Calu3 (cell line): ENCODE measurements around the gene ATP6V1D. TPM values are rescaled to one million over a fixed set of nuclear protein-coding genes. Genes with fewer than 3 reads are reported as not detected.

ENCODE experiments used
- BruUV-seq: library from RNA; stranded (reverse); fragments of 400-500 nt; replicated peaks from 2 replicates; lab custom pipeline; 2021; lab: Mats Ljungman, UMichigan
- CTCF ChIA-PET: fragments of 300-600 bp; sonication (Branson Sonifier 250); formaldehyde crosslinking; loops from one replicate; lab custom pipeline; 2022; ENCODE audit warnings: antibody characterized with exemption; lab: Charles Lee
- DNase-seq: peaks from one replicate; pipeline ENCODE4 v3.0.0; 2022
- H3K27ac Mint-ChIP-seq: one replicate; pipeline ENCODE4 v1.8.0; 2022; ENCODE audit warnings: mixed read lengths; ENCODE audit not compliant: unreplicated experiment
- H3K27me3 Mint-ChIP-seq: one replicate; pipeline ENCODE4 v1.8.0; 2022; ENCODE audit warnings: mixed read lengths; ENCODE audit not compliant: unreplicated experiment
- H3K36me3 Mint-ChIP-seq: one replicate; pipeline ENCODE4 v1.8.0; 2022; ENCODE audit warnings: mild to moderate bottlenecking, moderate library complexity, mixed read lengths; ENCODE audit not compliant: insufficient read depth, unreplicated experiment
- H3K4me1 Mint-ChIP-seq: one replicate; pipeline ENCODE4 v1.8.0; 2022; ENCODE audit warnings: mild to moderate bottlenecking, low read depth, mixed read lengths; ENCODE audit not compliant: unreplicated experiment
- H3K4me3 Mint-ChIP-seq: one replicate; pipeline ENCODE4 v1.8.0; 2022; ENCODE audit warnings: mild to moderate bottlenecking, low read depth, moderate library complexity, mixed read lengths; ENCODE audit not compliant: unreplicated experiment
- H3K9me3 Mint-ChIP-seq: one replicate; pipeline ENCODE4 v1.8.0; 2022; ENCODE audit warnings: low read depth, mixed read lengths; ENCODE audit not compliant: unreplicated experiment
- intact Hi-C: fragments of 100-400 bp; cut with micrococcal nuclease; formaldehyde crosslinking; loops from one replicate; pipeline ENCODE4 v1.10.0; 2022; ENCODE audit not compliant: unreplicated experiment
- total RNA-seq: library from RNA; stranded (reverse); gene quantifications from 2 replicates; pipeline ENCODE4 v1.2.3, GENCODE V29; 2022
- TF ChIP-seq, protein P1 (sequence below): fragments of 200-600 bp; IDR thresholded peaks from one replicate; pipeline ENCODE4 v1.8.0; 2022; ENCODE audit warnings: antibody characterized with exemption; ENCODE audit not compliant: unreplicated experiment

The ATP6V1D gene
- total RNA-seq, 1 experiment from 2014 or later = 45.1 TPM

DNA sequence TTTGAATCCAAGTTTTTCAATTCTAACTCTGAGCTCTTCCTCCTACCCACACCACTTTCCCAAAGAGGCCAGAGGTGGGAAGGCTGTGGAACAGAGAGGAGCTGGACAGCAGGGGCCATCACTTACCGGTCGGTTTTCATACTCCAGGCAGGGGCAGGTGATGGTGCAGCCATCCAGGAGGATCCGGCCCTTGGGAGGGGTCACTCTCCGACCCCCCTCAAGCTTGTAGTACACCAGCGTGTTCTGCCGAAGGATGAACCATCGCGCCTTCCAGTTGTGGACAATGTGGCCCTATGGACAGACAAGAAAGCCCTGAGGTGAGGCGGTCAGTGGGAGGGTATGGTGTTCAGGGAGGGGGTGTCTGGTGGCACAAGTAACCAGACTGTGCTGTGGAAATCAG is 37.9 kb upstream of the ATP6V1D start:
- TF ChIP-seq, protein P1, sequence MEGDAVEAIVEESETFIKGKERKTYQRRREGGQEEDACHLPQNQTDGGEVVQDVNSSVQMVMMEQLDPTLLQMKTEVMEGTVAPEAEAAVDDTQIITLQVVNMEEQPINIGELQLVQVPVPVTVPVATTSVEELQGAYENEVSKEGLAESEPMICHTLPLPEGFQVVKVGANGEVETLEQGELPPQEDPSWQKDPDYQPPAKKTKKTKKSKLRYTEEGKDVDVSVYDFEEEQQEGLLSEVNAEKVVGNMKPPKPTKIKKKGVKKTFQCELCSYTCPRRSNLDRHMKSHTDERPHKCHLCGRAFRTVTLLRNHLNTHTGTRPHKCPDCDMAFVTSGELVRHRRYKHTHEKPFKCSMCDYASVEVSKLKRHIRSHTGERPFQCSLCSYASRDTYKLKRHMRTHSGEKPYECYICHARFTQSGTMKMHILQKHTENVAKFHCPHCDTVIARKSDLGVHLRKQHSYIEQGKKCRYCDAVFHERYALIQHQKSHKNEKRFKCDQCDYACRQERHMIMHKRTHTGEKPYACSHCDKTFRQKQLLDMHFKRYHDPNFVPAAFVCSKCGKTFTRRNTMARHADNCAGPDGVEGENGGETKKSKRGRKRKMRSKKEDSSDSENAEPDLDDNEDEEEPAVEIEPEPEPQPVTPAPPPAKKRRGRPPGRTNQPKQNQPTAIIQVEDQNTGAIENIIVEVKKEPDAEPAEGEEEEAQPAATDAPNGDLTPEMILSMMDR = no peak
- Mint-ChIP-seq H3K36me3 (peaks cover 14% of the 10 kb centered on the region), H3K27me3 (no peaks in the 10 kb centered on the region), H3K9me3 (no peaks in the 10 kb centered on the region), H3K4me1 (peaks cover 11% of the 10 kb centered on the region), H3K4me3 (no peak overlapping the region), H3K27ac (no peak overlapping the region)
- DNase-seq = no peak
- intact Hi-C loops = no loop called here
- CTCF ChIA-PET = interaction anchor here (0.6 kb wide), 1 partner anchor 38 kb away, joined by 4 read pairs; no protein-coding TSS in a partner anchor
- BruUV-seq = no TSS peak

DNA sequence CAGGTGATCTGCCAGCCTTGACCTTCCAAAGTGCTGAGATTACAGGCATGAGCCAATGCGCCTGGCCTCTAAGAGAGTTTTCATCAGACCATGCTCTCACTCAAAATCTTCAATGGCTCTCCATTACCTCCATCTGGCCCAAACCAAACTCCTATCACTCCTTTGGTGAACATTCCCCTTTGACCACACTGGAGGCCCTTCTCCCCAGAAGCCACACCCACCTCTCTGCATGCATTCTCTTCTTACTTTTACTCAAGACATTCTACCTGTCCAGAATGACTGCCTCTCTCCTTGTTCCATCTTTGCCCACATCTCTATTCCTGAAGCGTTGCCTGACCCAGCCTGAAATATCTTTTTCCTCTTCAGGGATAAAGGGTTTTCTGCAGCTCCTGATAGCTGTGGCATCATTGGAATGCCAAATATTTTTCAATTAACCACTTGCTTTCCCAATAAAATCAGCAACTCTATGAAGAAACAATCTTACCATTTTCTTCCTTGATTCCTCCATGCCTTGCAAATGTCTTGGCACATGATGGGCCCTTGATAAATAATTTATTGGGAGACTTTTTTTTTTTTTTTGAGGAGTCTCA is 36.9 kb upstream of the ATP6V1D start:
- Mint-ChIP-seq H3K4me3 (no peak overlapping the region), H3K9me3 (no peaks in the 10 kb centered on the region), H3K4me1 (peaks cover 11% of the 10 kb centered on the region), H3K27ac (no peak overlapping the region), H3K27me3 (no peaks in the 10 kb centered on the region), H3K36me3 (peaks cover 24% of the 10 kb centered on the region)
- DNase-seq = no peak
- intact Hi-C loops = no loop called here
- CTCF ChIA-PET = interaction anchor here (0.6 kb wide), 2 partner anchors 39 to 170 kb away, joined by 4 to 7 read pairs; no protein-coding TSS in a partner anchor
- BruUV-seq = no TSS peak
- TF ChIP-seq, protein P1 = no peak

DNA sequence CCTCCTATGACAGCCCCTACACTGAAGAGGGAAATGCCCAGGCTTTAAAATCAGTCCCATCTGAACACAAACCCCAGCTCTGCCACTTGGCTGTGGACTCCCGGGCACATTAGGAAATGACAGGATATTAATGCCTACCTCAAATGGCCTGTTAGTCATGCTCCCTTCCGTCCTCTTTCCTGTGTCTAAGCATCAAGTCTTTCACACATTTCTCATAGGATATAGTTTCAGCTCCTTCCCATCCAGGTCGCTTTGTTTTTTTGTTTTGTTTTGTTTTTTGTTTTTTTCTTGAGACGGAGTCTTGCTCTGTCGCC is 36.2 kb upstream of the ATP6V1D start:
- Mint-ChIP-seq H3K4me1 (peaks cover 11% of the 10 kb centered on the region), H3K27me3 (no peaks in the 10 kb centered on the region), H3K9me3 (no peaks in the 10 kb centered on the region), H3K4me3 (no peak overlapping the region), H3K27ac (no peak overlapping the region), H3K36me3 (peaks cover 24% of the 10 kb centered on the region)
- CTCF ChIA-PET = interaction anchor here (0.6 kb wide), 1 partner anchor 170 kb away, joined by 7 read pairs; no protein-coding TSS in a partner anchor
- intact Hi-C loops = no loop called here
- no TSS peak for BruUV-seq
- no peak for DNase-seq
- TF ChIP-seq, protein P1 = no peak

DNA sequence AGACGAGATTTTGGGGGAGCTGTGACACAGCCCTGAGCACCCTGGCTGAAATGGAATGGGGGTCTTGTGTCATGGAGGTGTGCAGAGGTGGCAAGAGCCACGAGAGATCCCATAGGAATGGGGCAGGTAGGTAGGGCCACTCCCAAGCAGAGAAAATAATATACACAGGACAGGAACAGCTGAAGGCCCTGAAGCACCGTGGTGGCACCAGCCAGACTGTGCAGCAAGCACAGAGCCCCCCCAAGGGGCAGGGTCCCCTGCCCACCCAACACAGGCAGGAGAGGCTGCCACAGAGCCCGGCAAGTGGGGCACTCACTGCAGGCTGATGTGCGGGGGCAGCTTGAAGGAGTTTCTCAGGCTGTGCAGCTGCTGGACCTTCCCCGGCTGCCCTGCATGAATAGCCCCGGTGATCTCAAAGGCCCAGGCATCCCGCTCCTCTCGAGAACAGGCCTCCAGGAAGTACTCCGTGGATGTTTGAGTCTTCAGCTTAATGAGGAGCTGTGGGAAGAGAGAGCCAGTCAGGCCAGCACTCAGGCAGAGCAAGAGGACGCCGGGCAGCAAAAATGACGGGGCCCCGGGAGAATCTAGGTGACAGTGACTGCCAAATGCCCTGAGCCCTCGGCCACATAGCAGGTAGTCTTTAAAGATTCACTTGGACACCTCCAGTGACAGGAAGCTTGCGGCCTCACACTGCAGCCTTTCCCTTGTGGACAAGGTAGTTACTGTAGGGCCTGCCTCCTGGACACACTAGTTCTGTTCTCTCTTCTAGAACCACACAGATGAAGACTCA is 35.7 kb upstream of the ATP6V1D start:
- BruUV-seq = no TSS peak
- Mint-ChIP-seq H3K36me3 (peaks cover 24% of the 10 kb centered on the region), H3K4me1 (peaks cover 11% of the 10 kb centered on the region), H3K9me3 (no peaks in the 10 kb centered on the region), H3K27me3 (no peaks in the 10 kb centered on the region), H3K27ac (no peak overlapping the region), H3K4me3 (no peak overlapping the region)
- TF ChIP-seq, protein P1 = no peak
- intact Hi-C loops = no loop called here
- CTCF ChIA-PET = no interaction called here
- DNase-seq = no peak
